OCI-LY3 (cell line): ENCODE data around the gene PADI3.

Experiments used
- H2AFZ ChIP-seq: fragments of 200-600, 300-600 bp; shearing (Covaris generic); 2 replicates; pipeline ENCODE4 v1.6.0; 2014; ENCODE audit warnings: antibody characterized with exemption, low read depth, low read length
- H3K27ac ChIP-seq: fragments of 200-600, 300-600 bp; sonication (generic); 2 replicates; pipeline ENCODE4 v1.5.1; 2014; ENCODE audit warnings: mild to moderate bottlenecking, low read length, moderate library complexity, mixed read lengths
- H3K27me3 ChIP-seq: fragments of 200-600, 300-600 bp; sonication (generic); 2 replicates; pipeline ENCODE4 v1.6.1; 2014; ENCODE audit warnings: low read depth, low read length, mixed read lengths
- H3K36me3 ChIP-seq: fragments of 200-600, 300-600 bp; sonication (generic); replicated peaks from 2 replicates; pipeline ENCODE3; 2014; ENCODE audit warnings: low read depth, low read length, mixed read lengths
- H3K4me1 ChIP-seq: fragments of 300-600, 200-600 bp; sonication (generic); 2 replicates; pipeline ENCODE4 v1.6.1; 2014; ENCODE audit warnings: low read length, mixed read lengths
- H3K4me2 ChIP-seq: fragments of 200-600, 300-600 bp; sonication (generic); 2 replicates; pipeline ENCODE4 v1.6.1; 2014; ENCODE audit warnings: low read length, mixed read lengths
- H3K4me3 ChIP-seq: fragments of 300-600, 200-600 bp; sonication (generic); 2 replicates; pipeline ENCODE4 v1.5.1; 2014; ENCODE audit warnings: antibody characterized with exemption, mild to moderate bottlenecking, low read length, moderate library complexity
- H3K79me2 ChIP-seq: fragments of 300-600, 200-600 bp; shearing (Covaris generic); 2 replicates; pipeline ENCODE4 v1.6.1; 2014; ENCODE audit warnings: mild to moderate bottlenecking, low read length, mixed read lengths
- H3K9ac ChIP-seq: fragments of 300-600, 200-600 bp; shearing (Covaris generic); 2 replicates; pipeline ENCODE4 v1.6.0; 2014; ENCODE audit warnings: mild to moderate bottlenecking, low read length, moderate library complexity
- H3K9me3 ChIP-seq: fragments of 200-600, 300-600 bp; shearing (Covaris generic); 2 replicates; pipeline ENCODE4 v1.6.1; 2014; ENCODE audit warnings: low read length, mixed read lengths; ENCODE audit not compliant: insufficient read depth
- H4K20me1 ChIP-seq: fragments of 200-600, 300-600 bp; sonication (generic); 2 replicates; pipeline ENCODE4 v1.6.1; 2016; ENCODE audit warnings: low read length, mixed read lengths; ENCODE audit not compliant: insufficient read depth
- CTCF ChIP-seq: fragments of 200-600, 300-600 bp; sonication (generic); IDR thresholded peaks from 2 replicates; pipeline ENCODE4 v1.5.1; 2014; ENCODE audit warnings: antibody characterized with exemption, low read length, low read depth
- EZH2phosphoT487 ChIP-seq: fragments of 200-600 bp; shearing (Covaris generic); IDR thresholded peaks from 2 replicates; pipeline ENCODE4 v1.6.1; 2018; ENCODE audit warnings: antibody characterized with exemption, mixed run types, low read depth

PADI3 gene

GRCh38 chr1:17248781-17249180 lies at the start of gene PADI3:
PADI3 (plus strand) TSS chr1:17249098; CDS start chr1:17249138, 40 bp downstream.
- no peak within 1 kb of the TSS for H3K4me3 ChIP-seq
- no peak for TF ChIP-seq EZH2phosphoT487
- no peak within 1 kb of the TSS for H3K4me2 ChIP-seq
- no peak within 1 kb of the TSS for H2AFZ ChIP-seq
- H3K36me3 ChIP-seq, result no peaks in the 10 kb centered on the region
- no peaks in the 10 kb centered on the region for H3K9me3 ChIP-seq
- no peaks in the 10 kb centered on the region for H3K4me1 ChIP-seq
- no peaks in the 10 kb centered on the region for H4K20me1 ChIP-seq
- H3K27ac ChIP-seq, result no peak within 1 kb of the TSS
- H3K9ac ChIP-seq, result no peak within 1 kb of the TSS
- H3K27me3 ChIP-seq, result no peaks in the 10 kb centered on the region
- H3K79me2 ChIP-seq, result no peaks in the 10 kb centered on the region

- H3K9me3 ChIP-seq, result no peaks in the 10 kb centered on the region
- no peak overlapping the region for H3K9ac ChIP-seq
- peaks cover 10% of the 10 kb centered on the region for H3K4me1 ChIP-seq
- no peak overlapping the region for H3K27ac ChIP-seq
- TF ChIP-seq CTCF (no peak), EZH2phosphoT487 (no peak)
- no peak overlapping the region for H2AFZ ChIP-seq
- H3K79me2 ChIP-seq, result no peaks in the 10 kb centered on the region
- H3K36me3 ChIP-seq, result no peaks in the 10 kb centered on the region
- H4K20me1 ChIP-seq, result no peaks in the 10 kb centered on the region
- H3K4me2 ChIP-seq, result no peak overlapping the region
- H3K4me3 ChIP-seq, result no peak overlapping the region
- no peaks in the 10 kb centered on the region for H3K27me3 ChIP-seq
These were observed 49.4 kb upstream of the PADI3 start for GRCh38 chr1:17199267-17200044.

- no peaks in the 10 kb centered on the region for H3K9me3 ChIP-seq
- peaks cover 10% of the 10 kb centered on the region for H3K4me1 ChIP-seq
- H3K4me3 ChIP-seq, result no peak overlapping the region
- no peak overlapping the region for H2AFZ ChIP-seq
- H3K36me3 ChIP-seq, result no peaks in the 10 kb centered on the region
- H3K27me3 ChIP-seq, result no peaks in the 10 kb centered on the region
- no peaks in the 10 kb centered on the region for H3K79me2 ChIP-seq
- TF ChIP-seq EZH2phosphoT487, result no peak
- TF ChIP-seq CTCF, result no peak
- no peak overlapping the region for H3K27ac ChIP-seq
- H4K20me1 ChIP-seq, result no peaks in the 10 kb centered on the region
- H3K9ac ChIP-seq, result no peak overlapping the region
- no peak overlapping the region for H3K4me2 ChIP-seq
These were observed 48.7 kb upstream of the PADI3 start for GRCh38 chr1:17200246-17200645.

GRCh38 chr1:17200756-17201155 lies 48.1 kb upstream of the PADI3 start:
- TF ChIP-seq CTCF (no peak), EZH2phosphoT487 (no peak)
- H3K4me3 ChIP-seq, result no peak overlapping the region
- H2AFZ ChIP-seq, result peak overlapping the region; percentile 54; the same call in 1 of the 2 replicates
- no peaks in the 10 kb centered on the region for H3K79me2 ChIP-seq
- H3K36me3 ChIP-seq, result no peaks in the 10 kb centered on the region
- no peaks in the 10 kb centered on the region for H3K9me3 ChIP-seq
- H3K27me3 ChIP-seq, result no peaks in the 10 kb centered on the region
- no peak overlapping the region for H3K9ac ChIP-seq
- H4K20me1 ChIP-seq, result no peaks in the 10 kb centered on the region
- peaks cover 10% of the 10 kb centered on the region for H3K4me1 ChIP-seq
- H3K27ac ChIP-seq, result no peak overlapping the region; the same call in 1 of the 2 replicates
- no peak overlapping the region for H3K4me2 ChIP-seq
